Stomach smooth muscle (tissue), 2 donors: ENCODE results near the gene ACAT2.
"Not testable (repeated sequence)": the region's sequence is repeated elsewhere in the genome, so short reads cannot be mapped to it uniquely, and the experiment has no call there.

Experiments used
- H3K27ac ChIP-seq: one replicate; pipeline ENCODE4 v1.7.0; 2013; ENCODE audit warnings: mild to moderate bottlenecking, low read length, inconsistent platforms
- H3K27me3 ChIP-seq, 2 donors: one replicate each; pipeline ENCODE4 v1.7.0; 2013; ENCODE audit warnings: low read length in 2 of 2; ENCODE audit not compliant: insufficient read depth in 2 of 2, control insufficient read depth in 1 of 2
- H3K36me3 ChIP-seq, 2 donors: one replicate each; pipeline ENCODE4 v1.7.0; 2013; ENCODE audit warnings: low read length in 2 of 2; ENCODE audit not compliant: control insufficient read depth in 2 of 2, insufficient read depth in 2 of 2
- H3K4me1 ChIP-seq: one replicate; pipeline ENCODE4 v1.7.0; 2013; ENCODE audit warnings: low read length; ENCODE audit not compliant: control insufficient read depth, insufficient read depth
- H3K4me3 ChIP-seq, 2 donors: one replicate each; pipeline ENCODE4 v1.7.0; 2013; ENCODE audit warnings: low read length in 2 of 2
- H3K9ac ChIP-seq, 2 donors: one replicate each; pipeline ENCODE4 v1.7.0; 2013; ENCODE audit warnings: low read length in 2 of 2, mild to moderate bottlenecking in 1 of 2
- H3K9me3 ChIP-seq, 2 donors: one replicate each; pipeline ENCODE4 v1.7.0; 2013; ENCODE audit warnings: low read length in 2 of 2; ENCODE audit not compliant: control insufficient read depth in 2 of 2
- donor health status: healthy.
- donor health status: Pancreatic carcinoma.

ACAT2 gene

DNA sequence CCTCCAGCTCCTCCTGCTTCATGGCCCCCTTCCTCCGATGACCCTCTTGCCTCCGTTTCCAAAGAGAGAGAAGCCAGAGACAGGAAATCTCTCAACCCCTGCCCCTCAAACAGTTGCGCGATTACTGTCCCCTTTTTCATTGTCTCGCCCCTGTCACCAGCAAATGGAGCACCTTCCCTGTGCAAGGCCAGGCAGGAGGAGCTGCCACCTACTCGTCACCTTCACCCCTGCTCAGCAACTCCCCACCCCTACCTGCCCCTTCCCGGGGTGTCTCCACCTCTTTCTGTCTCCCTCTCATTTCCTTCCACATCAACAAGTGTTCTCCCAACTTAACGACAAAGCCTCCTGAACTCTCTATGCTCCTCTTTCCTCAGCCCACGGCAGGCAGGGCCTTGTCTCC, 51.9 kb downstream of the ACAT2 start:
- Histone ChIP-seq H3K9me3 (no peaks in the 10 kb centered on the region), H3K27ac (no peak overlapping the region), H3K4me3 (no peak overlapping the region), H3K27me3 (no peaks in the 10 kb centered on the region), H3K36me3 (peaks cover 0 to 2% of the 10 kb centered on the region in 2 donors), H3K9ac (no peak overlapping the region), H3K4me1 (no peaks in the 10 kb centered on the region)

GRCh38 chr6:159815410-159815809, 53.6 kb downstream of the ACAT2 start:
- no peak overlapping the region for H3K4me3 ChIP-seq
- H3K4me1 ChIP-seq = no peaks in the 10 kb centered on the region
- H3K27ac ChIP-seq = no peak overlapping the region
- peaks cover 0 to 2% of the 10 kb centered on the region in 2 donors for H3K36me3 ChIP-seq
- no peaks in the 10 kb centered on the region for H3K9me3 ChIP-seq
- no peak overlapping the region for H3K9ac ChIP-seq
- no peaks in the 10 kb centered on the region for H3K27me3 ChIP-seq

GRCh38 chr6:159816775-159817174, 54.9 kb downstream of the ACAT2 start:
- H3K4me3 ChIP-seq, H3K9me3 ChIP-seq, H3K27me3 ChIP-seq, H3K4me1 ChIP-seq, H3K27ac ChIP-seq, H3K36me3 ChIP-seq, H3K9ac ChIP-seq: not testable (repeated sequence)

GRCh38 chr6:159817951-159818739, 56.3 kb downstream of the ACAT2 start:
- no peak overlapping the region for H3K27ac ChIP-seq
- no peaks in the 10 kb centered on the region for H3K27me3 ChIP-seq
- no peak overlapping the region for H3K9ac ChIP-seq
- H3K36me3 ChIP-seq = peaks cover 0 to 2% of the 10 kb centered on the region in 2 donors
- H3K4me1 ChIP-seq = peaks cover 2% of the 10 kb centered on the region
- H3K4me3 ChIP-seq = no peak overlapping the region
- H3K9me3 ChIP-seq = no peaks in the 10 kb centered on the region

GRCh38 chr6:159819098-159819497, 57.3 kb downstream of the ACAT2 start:
- Histone ChIP-seq H3K27me3 (no peaks in the 10 kb centered on the region), H3K9ac (no peak overlapping the region), H3K4me1 (peaks cover 2% of the 10 kb centered on the region), H3K27ac (no peak overlapping the region), H3K4me3 (no peak overlapping the region), H3K9me3 (no peaks in the 10 kb centered on the region), H3K36me3 (peaks cover 0 to 2% of the 10 kb centered on the region in 2 donors)

DNA sequence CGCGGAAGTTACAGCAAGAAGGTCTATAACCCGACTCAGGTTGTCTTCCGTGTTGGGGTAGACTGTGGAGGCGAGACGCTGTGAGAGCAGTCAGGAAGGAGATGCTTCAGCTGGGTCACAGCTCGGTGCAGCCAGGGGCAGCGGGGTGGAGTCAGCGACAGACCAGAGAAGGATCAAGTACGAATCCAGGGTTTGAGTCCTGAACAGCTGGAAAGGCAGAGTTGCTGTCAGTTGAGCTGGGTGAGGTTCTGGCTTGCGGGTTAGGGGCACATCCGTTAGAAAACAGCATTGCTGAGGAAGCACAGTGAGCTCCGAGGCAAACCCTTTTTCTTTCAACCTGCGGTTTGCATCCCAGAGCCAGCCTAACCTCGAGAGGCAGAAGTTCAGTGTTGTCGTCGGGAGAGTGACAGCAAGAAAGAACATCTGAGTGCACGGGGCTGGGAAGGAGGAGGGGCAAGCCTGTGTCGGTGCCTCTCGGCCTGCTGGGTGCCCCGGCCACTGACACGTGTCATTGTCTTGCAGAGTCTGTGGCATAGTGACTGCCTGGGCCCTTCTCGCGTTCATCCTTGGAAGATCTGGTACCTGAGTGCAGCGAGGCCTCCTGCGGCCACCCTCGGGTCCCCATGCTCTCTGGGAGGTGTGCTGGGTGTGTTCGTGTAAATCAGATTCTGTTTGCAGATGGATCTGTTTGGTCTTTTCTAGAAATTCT, 58.2 kb downstream of the ACAT2 start:
- Histone ChIP-seq H3K9ac (no peak overlapping the region), H3K36me3 (no peaks in the 10 kb centered on the region), H3K27ac (no peak overlapping the region), H3K27me3 (no peaks in the 10 kb centered on the region), H3K4me3 (no peak overlapping the region), H3K4me1 (peaks cover 2% of the 10 kb centered on the region), H3K9me3 (no peaks in the 10 kb centered on the region)

- H3K4me1 ChIP-seq = peaks cover 2% of the 10 kb centered on the region
- H3K27ac ChIP-seq = no peak overlapping the region
- no peaks in the 10 kb centered on the region for H3K36me3 ChIP-seq
- no peak overlapping the region for H3K4me3 ChIP-seq
- no peak overlapping the region for H3K9ac ChIP-seq
- H3K9me3 ChIP-seq = no peaks in the 10 kb centered on the region
- no peaks in the 10 kb centered on the region for H3K27me3 ChIP-seq
These were observed 59.3 kb downstream of the ACAT2 start for GRCh38 chr6:159821122-159821521.

DNA sequence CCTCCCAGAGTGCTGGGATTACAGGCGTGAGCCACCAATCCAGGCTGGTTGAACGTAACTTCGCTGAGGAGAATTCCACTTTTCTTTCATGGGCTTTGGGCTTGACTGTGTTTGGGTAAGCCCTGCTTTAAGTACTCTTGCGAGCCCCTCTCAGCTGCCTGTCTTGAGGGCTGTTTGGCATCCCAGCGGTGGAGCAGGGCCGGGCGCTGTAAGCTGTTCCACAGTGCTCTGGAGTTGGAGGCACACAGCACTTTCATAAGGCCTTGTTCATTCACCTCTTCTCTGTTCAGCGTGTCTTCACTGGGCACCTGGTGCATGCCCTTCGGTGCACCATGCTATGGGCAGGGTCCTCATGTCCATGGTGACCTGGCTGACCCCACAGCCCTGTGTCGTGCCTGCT, 59.9 kb downstream of the ACAT2 start:
- Histone ChIP-seq H3K4me1 (peaks cover 2% of the 10 kb centered on the region), H3K4me3 (no peak overlapping the region), H3K9ac (no peak overlapping the region), H3K9me3 (no peaks in the 10 kb centered on the region), H3K27me3 (no peaks in the 10 kb centered on the region), H3K27ac (no peak overlapping the region), H3K36me3 (no peaks in the 10 kb centered on the region)

DNA sequence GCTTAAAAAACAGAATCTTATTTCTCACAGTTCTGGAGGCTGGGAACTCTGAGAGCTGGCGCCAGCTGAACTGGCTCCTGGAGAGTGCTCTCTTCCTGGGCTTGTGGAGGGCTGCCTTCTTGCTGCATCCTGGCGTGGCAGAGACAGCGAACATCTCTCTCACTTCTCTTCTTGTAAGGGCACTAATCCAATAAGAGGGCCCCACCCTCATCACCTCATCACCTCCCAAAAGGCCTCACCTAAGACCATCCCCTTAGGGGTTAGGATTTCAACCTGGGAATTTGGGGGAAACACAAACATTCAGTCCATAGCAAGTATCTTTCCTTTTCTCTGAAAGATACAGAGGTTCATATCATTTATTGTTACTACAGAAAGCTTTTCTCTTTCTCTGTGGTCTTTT, 62.1 kb downstream of the ACAT2 start:
- H3K4me3 ChIP-seq = no peak overlapping the region
- H3K9me3 ChIP-seq = no peaks in the 10 kb centered on the region
- H3K27ac ChIP-seq = no peak overlapping the region
- no peak overlapping the region for H3K9ac ChIP-seq
- peaks cover 2% of the 10 kb centered on the region for H3K4me1 ChIP-seq
- H3K27me3 ChIP-seq = no peaks in the 10 kb centered on the region
- H3K36me3 ChIP-seq = no peaks in the 10 kb centered on the region

GRCh38 chr6:159824690-159825089, 62.8 kb downstream of the ACAT2 start:
- not testable (repeated sequence) for H3K9ac ChIP-seq, H3K4me3 ChIP-seq, H3K27me3 ChIP-seq, H3K4me1 ChIP-seq, H3K27ac ChIP-seq, H3K9me3 ChIP-seq, H3K36me3 ChIP-seq

- no peak overlapping the region for H3K27ac ChIP-seq
- H3K27me3 ChIP-seq = no peaks in the 10 kb centered on the region
- H3K9ac ChIP-seq = no peak overlapping the region
- peaks cover 2% of the 10 kb centered on the region for H3K4me1 ChIP-seq
- no peaks in the 10 kb centered on the region for H3K9me3 ChIP-seq
- no peak overlapping the region for H3K4me3 ChIP-seq
- H3K36me3 ChIP-seq = no peaks in the 10 kb centered on the region
These were observed 64.2 kb downstream of the ACAT2 start for GRCh38 chr6:159826004-159826403.
